Adipocyte (in vitro differentiated cells): ENCODE results near the gene AGBL3.

Experiments
- DNase-seq: peaks from one replicate; pipeline ENCODE4 v3.0.0-alpha.2; 2015; ENCODE audit warnings: low read depth
- H3K27me3 ChIP-seq: replicated peaks from 2 replicates; pipeline ENCODE4 v1.7.0; 2013; ENCODE audit warnings: mild to moderate bottlenecking, low read length, moderate library complexity; ENCODE audit not compliant: control insufficient read depth, insufficient read depth
- H3K36me3 ChIP-seq: 2 replicates; pipeline ENCODE4 v1.7.0; 2013; ENCODE audit warnings: low read length, mild to moderate bottlenecking, moderate library complexity; ENCODE audit not compliant: control insufficient read depth, insufficient read depth, severe bottlenecking
- H3K4me1 ChIP-seq: 2 replicates; pipeline ENCODE4 v1.7.0; 2013; ENCODE audit warnings: mild to moderate bottlenecking, low read length, moderate library complexity; ENCODE audit not compliant: control insufficient read depth, insufficient read depth
- H3K4me3 ChIP-seq: 2 replicates; pipeline ENCODE4 v1.7.0; 2013; ENCODE audit warnings: mild to moderate bottlenecking, low read length, moderate library complexity
- H3K9ac ChIP-seq: 2 replicates; pipeline ENCODE4 v1.7.0; 2013; ENCODE audit warnings: mild to moderate bottlenecking, low read length, moderate library complexity
- H3K9me3 ChIP-seq: 2 replicates; pipeline ENCODE4 v1.7.0; 2013; ENCODE audit warnings: mild to moderate bottlenecking, low read length, moderate library complexity; ENCODE audit not compliant: control insufficient read depth

AGBL3 gene

DNA sequence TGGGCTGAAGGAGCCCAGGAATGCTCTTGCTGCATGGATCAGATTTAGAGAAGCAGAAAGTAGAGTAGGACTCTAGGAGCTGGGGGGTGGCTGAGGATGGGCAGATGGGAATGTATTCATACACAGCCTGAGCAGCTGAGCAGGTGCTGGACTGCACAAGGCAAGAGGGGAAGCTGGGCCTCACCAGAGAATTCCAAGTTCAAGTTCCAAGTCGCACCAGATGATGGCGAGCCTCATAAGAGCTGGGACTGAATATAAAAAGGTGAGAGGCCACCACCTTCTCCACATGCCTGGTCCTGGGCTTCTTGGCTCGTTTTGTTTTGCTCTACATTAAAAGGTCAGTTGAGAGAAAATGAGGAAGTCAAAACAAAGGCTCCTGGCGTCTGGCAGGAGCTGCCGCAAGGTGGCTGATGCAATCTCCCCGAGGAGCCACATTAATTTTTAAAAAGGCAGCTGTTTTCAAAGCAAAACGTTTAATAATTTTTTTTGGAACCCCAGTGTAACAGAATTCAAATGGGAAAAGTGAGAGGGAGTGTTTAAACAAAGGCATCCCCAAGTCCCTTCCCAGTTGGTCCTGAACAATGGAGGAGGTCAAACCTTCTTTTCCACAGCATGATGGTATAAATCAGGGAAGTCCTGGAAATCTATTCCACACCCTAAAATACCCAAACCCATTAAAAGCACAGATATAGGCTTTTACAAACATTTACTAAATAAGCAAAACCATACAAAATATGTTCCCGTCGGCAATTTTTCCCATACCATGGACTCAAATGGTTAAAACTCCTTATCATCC, 174.7 kb downstream of the AGBL3 start:
- H3K9me3 ChIP-seq = peaks cover 10% of the 10 kb centered on the region
- peaks cover 45% of the 10 kb centered on the region for H3K36me3 ChIP-seq
- peak overlapping the region; percentile 37 for H3K4me3 ChIP-seq
- H3K27me3 ChIP-seq = no peaks in the 10 kb centered on the region
- H3K9ac ChIP-seq = peak overlapping the region; percentile 46
- H3K4me1 ChIP-seq = peaks cover 65% of the 10 kb centered on the region
- no peak for DNase-seq

DNA sequence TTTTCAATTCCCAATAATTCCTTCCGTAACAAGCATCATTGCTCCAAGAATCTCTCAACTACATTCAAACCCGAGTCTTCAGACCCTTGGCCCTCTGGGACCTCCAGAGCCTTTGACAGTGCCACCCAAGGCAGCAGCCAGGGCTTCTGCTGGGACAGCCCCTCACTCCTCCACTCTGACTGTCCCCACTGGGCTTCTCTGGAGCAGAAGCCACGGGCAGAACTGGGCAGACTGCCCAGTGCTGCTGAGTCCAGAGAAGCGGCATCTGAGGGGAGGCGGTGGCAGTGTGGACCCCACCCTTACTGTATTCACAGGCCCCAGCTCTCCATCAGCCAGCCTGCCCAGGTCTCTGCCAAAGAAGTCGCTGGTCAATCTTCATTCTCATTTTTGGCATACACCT, 175.4 kb downstream of the AGBL3 start:
- Histone ChIP-seq H3K9ac (no peak overlapping the region), H3K27me3 (no peaks in the 10 kb centered on the region)
- DNase-seq = no peak

DNA sequence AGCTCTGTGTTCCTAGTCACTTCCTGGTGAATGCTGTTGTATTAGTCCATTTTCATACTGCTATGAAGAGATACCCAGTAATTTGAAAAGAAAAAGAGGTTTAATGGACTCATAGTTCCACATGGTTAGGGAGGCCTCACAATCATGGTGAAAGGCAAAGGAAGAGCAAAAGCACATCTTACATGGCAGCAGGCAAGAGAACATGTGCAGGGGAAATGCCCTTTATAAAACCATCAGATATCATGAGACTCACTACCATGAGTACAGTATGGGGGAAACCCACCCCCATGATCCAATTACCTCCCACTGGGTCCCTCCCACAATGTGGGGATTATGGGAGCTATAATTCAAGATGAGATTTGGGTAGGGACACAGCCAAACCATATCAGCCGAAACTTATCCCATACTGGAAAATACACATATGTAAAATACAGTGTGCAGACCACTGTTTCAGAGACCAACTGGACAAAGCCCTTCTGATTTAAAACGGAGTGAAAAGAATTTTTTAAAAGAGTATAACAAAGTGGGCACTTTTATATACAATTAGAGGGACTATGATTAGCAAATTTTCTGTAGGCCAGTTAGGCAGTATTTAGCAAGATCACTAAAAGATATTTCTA, 176.2 kb downstream of the AGBL3 start:
- Histone ChIP-seq H3K9ac (no peak overlapping the region), H3K9me3 (no peaks in the 10 kb centered on the region), H3K4me3 (no peak overlapping the region), H3K27me3 (no peaks in the 10 kb centered on the region), H3K36me3 (peaks cover 50% of the 10 kb centered on the region), H3K4me1 (peaks cover 76% of the 10 kb centered on the region)
- no peak for DNase-seq

More for the DNA sequence above, 175.4 kb downstream of the AGBL3 start:
- H3K9me3 ChIP-seq = peaks cover 4% of the 10 kb centered on the region
- peaks cover 50% of the 10 kb centered on the region for H3K36me3 ChIP-seq
- H3K4me1 ChIP-seq = peaks cover 69% of the 10 kb centered on the region
- H3K4me3 ChIP-seq = no peak overlapping the region

DNA sequence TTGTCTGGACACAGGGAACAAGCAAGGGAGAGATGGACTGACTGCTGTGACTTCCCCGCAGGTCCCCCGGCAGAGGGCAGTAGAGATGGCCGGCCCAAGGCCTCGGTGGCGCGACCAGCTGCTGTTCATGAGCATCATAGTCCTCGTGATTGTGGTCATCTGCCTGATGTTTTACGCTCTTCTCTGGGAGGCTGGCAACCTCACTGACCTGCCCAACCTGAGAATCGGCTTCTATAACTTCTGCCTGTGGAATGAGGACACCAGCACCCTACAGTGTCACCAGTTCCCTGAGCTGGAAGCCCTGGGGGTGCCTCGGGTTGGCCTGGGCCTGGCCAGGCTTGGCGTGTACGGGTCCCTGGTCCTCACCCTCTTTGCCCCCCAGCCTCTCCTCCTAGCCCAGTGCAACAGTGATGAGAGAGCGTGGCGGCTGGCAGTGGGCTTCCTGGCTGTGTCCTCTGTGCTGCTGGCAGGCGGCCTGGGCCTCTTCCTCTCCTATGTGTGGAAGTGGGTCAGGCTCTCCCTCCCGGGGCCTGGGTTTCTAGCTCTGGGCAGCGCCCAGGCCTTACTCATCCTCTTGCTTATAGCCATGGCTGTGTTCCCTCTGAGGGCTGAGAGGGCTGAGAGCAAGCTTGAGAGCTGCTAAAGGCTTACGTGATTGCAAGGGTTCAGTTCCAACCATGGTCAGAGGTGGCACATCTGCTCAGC, 178.2 kb downstream of the AGBL3 start:
- peaks cover 80% of the 10 kb centered on the region for H3K4me1 ChIP-seq
- no peak for DNase-seq
- peak overlapping the region; percentile 58 for H3K9ac ChIP-seq
- H3K36me3 ChIP-seq = peaks cover 56% of the 10 kb centered on the region
- H3K27me3 ChIP-seq = no peaks in the 10 kb centered on the region
- no peaks in the 10 kb centered on the region for H3K9me3 ChIP-seq
- no peak overlapping the region for H3K4me3 ChIP-seq

DNA sequence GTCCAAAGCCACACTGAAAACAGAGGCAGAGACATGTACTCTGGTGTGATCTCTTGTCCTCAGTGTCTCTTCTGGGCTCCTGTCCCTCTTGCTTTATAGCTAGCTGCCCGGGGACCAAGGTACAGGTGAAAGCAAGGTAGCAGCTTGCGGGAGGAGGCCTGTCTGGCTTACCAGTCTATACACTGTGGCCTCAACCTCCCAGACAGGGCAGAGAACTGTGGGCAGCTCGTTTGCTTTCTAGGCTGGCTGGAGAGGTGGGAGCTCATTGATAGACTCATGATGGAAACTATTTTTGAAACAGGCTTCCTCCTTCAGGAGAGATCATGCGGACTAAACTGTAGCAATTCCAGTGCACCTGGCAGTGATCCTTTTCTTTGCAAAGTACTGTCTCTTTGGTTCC, 179.6 kb downstream of the AGBL3 start:
- H3K9ac ChIP-seq = peak overlapping the region; percentile 58
- peaks cover 56% of the 10 kb centered on the region for H3K36me3 ChIP-seq
- H3K4me1 ChIP-seq = peaks cover 68% of the 10 kb centered on the region
- DNase-seq = no peak
- no peaks in the 10 kb centered on the region for H3K27me3 ChIP-seq
- H3K9me3 ChIP-seq = no peaks in the 10 kb centered on the region
- no peak overlapping the region for H3K4me3 ChIP-seq

DNA sequence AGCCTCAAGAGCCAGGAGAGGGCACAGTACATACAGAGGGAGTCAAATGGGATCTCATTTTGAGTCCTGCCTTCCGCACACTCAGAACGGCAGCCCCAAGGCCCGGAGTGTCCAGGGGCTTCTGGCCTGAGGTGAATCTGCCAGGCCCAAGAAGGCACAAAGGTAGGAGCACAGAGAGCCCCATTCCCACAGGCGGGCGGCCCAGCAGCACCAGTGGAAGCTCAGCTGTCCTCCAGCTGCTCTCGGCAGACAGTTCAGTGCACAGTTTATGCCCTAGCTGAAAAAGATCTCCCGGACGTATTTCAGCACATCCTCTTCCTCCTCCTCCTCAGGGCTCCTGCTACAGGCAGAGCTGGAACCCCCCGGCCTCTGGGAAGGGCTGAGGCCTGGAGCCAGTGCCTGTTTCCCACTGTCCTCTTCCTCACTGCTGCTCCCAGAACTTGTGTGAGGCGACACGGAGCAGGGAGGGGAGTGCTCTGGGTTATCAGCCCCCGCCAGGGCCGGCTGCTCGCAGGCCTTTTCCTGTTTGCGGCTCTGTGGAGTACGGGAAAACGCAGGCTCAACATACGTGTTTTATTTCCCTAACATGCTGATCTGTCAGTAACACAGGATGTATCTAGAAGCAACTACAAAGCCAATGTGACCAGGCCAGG, 180.2 kb downstream of the AGBL3 start:
- Histone ChIP-seq H3K4me1 (peaks cover 66% of the 10 kb centered on the region), H3K4me3 (no peak overlapping the region), H3K27me3 (no peaks in the 10 kb centered on the region), H3K9me3 (no peaks in the 10 kb centered on the region), H3K36me3 (peaks cover 51% of the 10 kb centered on the region), H3K9ac (peak overlapping the region; percentile 23)
- no peak for DNase-seq

DNA sequence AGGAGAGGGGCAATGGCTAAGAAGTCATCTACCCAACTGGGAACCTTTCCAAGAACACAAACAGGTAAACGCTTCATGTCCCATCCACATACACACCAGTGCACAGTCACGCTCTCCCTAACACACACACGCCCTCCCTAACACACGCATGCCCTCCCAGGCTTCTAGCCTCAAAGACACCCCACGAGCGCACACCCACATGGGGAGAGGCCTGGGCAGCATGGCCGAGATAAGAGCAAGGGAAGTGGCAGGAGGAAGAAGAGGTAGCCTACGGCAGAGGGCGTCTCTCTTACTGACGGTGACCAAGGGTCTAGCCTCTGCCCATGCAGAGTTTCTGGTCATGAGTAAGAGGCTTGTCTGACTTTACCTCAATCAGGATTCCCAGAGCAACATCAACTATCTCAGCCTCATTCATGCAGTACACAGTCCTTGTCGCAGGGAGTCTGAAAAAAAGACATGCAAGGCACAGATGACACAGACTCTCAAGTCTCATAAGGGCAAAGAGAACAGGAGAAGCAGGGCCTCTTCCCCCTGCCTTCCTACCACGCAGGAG, 181.1 kb downstream of the AGBL3 start:
- no peak for DNase-seq
- no peak overlapping the region for H3K4me3 ChIP-seq
- peaks cover 64% of the 10 kb centered on the region for H3K4me1 ChIP-seq
- peak overlapping the region; percentile 11 for H3K9ac ChIP-seq
- H3K27me3 ChIP-seq = no peaks in the 10 kb centered on the region
- peaks cover 42% of the 10 kb centered on the region for H3K36me3 ChIP-seq
- no peaks in the 10 kb centered on the region for H3K9me3 ChIP-seq

DNA sequence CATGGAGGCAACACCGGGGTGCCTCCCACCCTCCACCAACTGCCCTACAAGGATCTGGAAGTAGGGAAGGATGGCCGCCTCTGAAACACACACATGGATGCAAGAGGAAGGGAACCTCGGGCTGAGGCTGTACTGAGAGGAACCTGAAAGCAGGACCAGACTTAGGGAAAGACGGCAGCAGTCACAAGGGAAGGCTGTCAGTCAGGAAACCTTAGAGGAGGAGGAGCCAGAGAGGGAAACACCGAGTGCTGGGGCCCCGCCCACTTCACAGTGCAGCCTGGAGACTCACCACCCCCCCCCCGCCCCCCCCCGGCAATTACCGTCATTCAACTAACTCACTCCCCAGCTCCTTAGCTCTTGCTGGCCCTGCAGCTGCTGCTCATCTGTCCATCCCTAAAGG, 181.7 kb downstream of the AGBL3 start:
- no peak for DNase-seq
- Histone ChIP-seq H3K9me3 (no peaks in the 10 kb centered on the region), H3K9ac (peak overlapping the region; percentile 11), H3K4me1 (peaks cover 64% of the 10 kb centered on the region), H3K4me3 (no peak overlapping the region), H3K36me3 (peaks cover 40% of the 10 kb centered on the region), H3K27me3 (no peaks in the 10 kb centered on the region)

DNA sequence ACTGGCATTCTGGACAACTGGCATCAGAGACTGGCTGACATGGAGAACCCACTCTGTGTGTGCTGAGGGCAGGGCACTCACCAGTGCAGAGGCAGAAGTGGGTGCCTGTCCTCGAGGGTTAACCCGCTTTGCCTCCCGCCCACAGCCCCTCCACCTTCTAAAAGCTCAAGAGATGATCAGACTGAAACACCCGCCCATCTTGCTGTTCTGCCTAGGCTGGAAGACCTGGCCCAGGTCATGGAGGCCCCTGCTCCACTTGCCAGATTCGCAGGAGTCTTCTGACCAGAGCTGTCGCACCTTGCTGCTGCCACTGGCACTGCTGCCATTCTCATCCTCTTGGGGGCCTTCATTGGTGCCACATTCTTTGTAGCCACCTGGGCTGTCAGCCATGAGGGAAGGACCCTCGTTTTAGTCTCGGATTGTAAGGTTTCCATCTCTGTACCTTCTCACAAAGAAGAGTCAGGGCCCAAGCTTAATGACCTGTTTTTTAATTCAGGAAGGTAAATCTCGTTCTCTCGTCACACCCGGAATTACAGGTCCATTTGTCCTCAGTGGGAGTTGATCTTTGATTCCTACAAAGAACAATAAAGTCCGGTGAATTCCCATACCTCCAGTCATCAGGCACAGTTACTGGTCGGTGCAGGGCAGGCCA, 182.3 kb downstream of the AGBL3 start:
- H3K9me3 ChIP-seq = no peaks in the 10 kb centered on the region
- no peaks in the 10 kb centered on the region for H3K27me3 ChIP-seq
- no peak for DNase-seq
- peaks cover 40% of the 10 kb centered on the region for H3K36me3 ChIP-seq
- peak overlapping the region; percentile 92 for H3K4me3 ChIP-seq
- H3K4me1 ChIP-seq = peaks cover 62% of the 10 kb centered on the region
- peak overlapping the region; percentile 97 for H3K9ac ChIP-seq

DNA sequence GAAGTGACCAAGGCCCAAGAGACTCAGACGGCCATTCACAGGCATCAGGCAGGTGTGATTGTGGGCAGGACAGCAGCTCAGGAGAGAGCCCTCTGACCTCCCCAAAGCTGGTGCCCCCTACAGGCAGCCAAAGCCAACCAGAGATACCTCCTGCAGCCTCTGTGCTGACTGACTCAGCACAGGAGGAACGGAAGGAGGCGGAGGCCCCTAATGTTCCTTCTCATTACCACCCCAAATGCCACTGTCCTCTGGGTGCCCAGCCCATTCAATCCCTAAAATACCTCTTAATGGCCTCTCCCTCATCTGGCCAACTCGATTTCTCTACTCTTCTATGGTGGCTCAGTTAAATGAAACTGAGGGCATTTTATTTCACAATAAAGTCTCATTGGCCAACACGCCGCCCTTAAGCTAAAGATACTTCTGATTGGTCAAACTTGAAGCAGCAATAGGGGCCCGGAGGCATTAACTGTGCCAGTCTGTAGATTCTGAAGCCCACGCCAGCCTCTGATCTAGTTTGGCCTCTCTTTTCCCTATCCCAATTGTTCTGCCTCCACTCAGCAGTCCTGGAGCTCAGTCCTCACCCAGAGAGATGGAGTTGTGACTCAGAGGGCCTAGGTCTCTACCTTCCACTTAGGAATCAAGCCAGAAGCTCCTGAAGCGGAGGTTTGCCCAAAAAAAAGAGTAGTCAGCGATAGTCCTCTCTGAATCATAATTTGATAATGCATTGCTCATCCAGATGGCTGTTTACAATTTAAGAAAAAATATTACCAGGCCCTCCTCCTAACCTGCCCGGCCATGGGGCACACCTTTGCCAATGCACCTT, 183.0 kb downstream of the AGBL3 start:
- H3K4me3 ChIP-seq = peak overlapping the region; percentile 92
- peak overlapping the region; percentile 97 for H3K9ac ChIP-seq
- H3K27me3 ChIP-seq = no peaks in the 10 kb centered on the region
- H3K36me3 ChIP-seq = peaks cover 38% of the 10 kb centered on the region
- DNase-seq = peak; percentile 29
- H3K4me1 ChIP-seq = peaks cover 55% of the 10 kb centered on the region
- H3K9me3 ChIP-seq = no peaks in the 10 kb centered on the region
